OCI-LY7 (cell line): ENCODE data around the gene FMN2.

Experiments used
- CTCF ChIP-seq: fragments of 200-600 bp; sonication (generic); conservative IDR thresholded peaks from 2 replicates; pipeline ENCODE4 v1.5.1; 2014; ENCODE audit warnings: mild to moderate bottlenecking, antibody characterized with exemption, low read length, moderate library complexity, mixed read lengths
- EZH2phosphoT487 ChIP-seq: fragments of 200-600 bp; sonication (generic); IDR thresholded peaks from 2 replicates; pipeline ENCODE4 v1.6.1; 2018; ENCODE audit warnings: low read depth, borderline replicate concordance, mild to moderate bottlenecking, mixed run types, antibody characterized with exemption, low read length, moderate library complexity, mixed read lengths

- no peak for TF ChIP-seq CTCF
- TF ChIP-seq EZH2phosphoT487 = no peak
Measured at GRCh38 chr1:240294566-240294965, 202.9 kb downstream of the FMN2 start.
